CD4-positive, alpha-beta memory T cell (primary cell): ENCODE data around the gene LTBP3. TPM values are rescaled to one million over a fixed set of nuclear protein-coding genes. Genes with fewer than 3 reads are reported as not detected.

Source experiments
- CTCF ChIA-PET: fragments of 350-600 bp; sonication (Branson Sonifier 250); formaldehyde crosslinking; loops from one replicate; lab custom pipeline; 2021; ENCODE audit warnings: inconsistent platforms; ENCODE audit not compliant: partially characterized antibody; lab: Charles Lee
- POLR2A ChIA-PET: fragments of 350-600 bp; sonication (Branson Sonifier 250); formaldehyde crosslinking; loops from one replicate; lab custom pipeline; 2021; ENCODE audit not compliant: partially characterized antibody; lab: Charles Lee
- DNase-seq, 5 donors: peaks; one replicate each; pipeline versions ENCODE4 v3.0.0 to v3.0.0-alpha.2; 2020 to 2022; ENCODE audit warnings: mixed read lengths in 1 of 5
- H3K27ac ChIP-seq: one replicate; pipeline ENCODE4 v1.7.0; 2013; ENCODE audit warnings: low read depth, low read length
- H3K27me3 ChIP-seq: 2 replicates; pipeline ENCODE4 v1.7.0; 2013; ENCODE audit warnings: mild to moderate bottlenecking, low read length, moderate library complexity; ENCODE audit not compliant: insufficient read depth
- H3K36me3 ChIP-seq: 2 replicates; pipeline ENCODE4 v1.7.0; 2013; ENCODE audit warnings: mild to moderate bottlenecking, low read length, moderate library complexity; ENCODE audit not compliant: insufficient read depth
- H3K4me1 ChIP-seq: 2 replicates; pipeline ENCODE4 v1.7.0; 2013; ENCODE audit warnings: mild to moderate bottlenecking, low read length, moderate library complexity; ENCODE audit not compliant: insufficient read depth
- H3K4me3 ChIP-seq, 2 donors: one replicate each; pipeline ENCODE4 v1.7.0; 2013; ENCODE audit warnings: low read length in 2 of 2, mild to moderate bottlenecking in 1 of 2
- H3K9me3 ChIP-seq, 2 donors: one replicate each; pipeline ENCODE4 v1.7.0; 2013; ENCODE audit warnings: low read length in 2 of 2, control low read depth in 1 of 2; ENCODE audit not compliant: control insufficient read depth in 1 of 2
- H3K27ac Mint-ChIP-seq, 7 donors: one replicate each; pipeline ENCODE4 v1.8.0; 2020 to 2021; ENCODE audit warnings: mixed read lengths in 7 of 7, mild to moderate bottlenecking in 6 of 7, inconsistent platforms in 3 of 7, moderate library complexity in 3 of 7
- H3K27me3 Mint-ChIP-seq, 2 donors: one replicate each; pipeline ENCODE4 v1.8.0; 2020 to 2021; ENCODE audit warnings: mixed read lengths in 2 of 2
- H3K36me3 Mint-ChIP-seq, 2 donors: one replicate each; pipeline ENCODE4 v1.8.0; 2020 to 2021; ENCODE audit warnings: mixed read lengths in 2 of 2, inconsistent platforms in 1 of 2, mild to moderate bottlenecking in 1 of 2
- H3K4me1 Mint-ChIP-seq, 4 donors: one replicate each; pipeline ENCODE4 v1.8.0; 2020 to 2021; ENCODE audit warnings: mixed read lengths in 4 of 4, mild to moderate bottlenecking in 1 of 4
- H3K4me3 Mint-ChIP-seq, 8 donors: one replicate each; pipeline ENCODE4 v1.8.0; 2020 to 2021; ENCODE audit warnings: mixed read lengths in 8 of 8, mild to moderate bottlenecking in 7 of 8, moderate library complexity in 6 of 8, inconsistent platforms in 3 of 8
- H3K9me3 Mint-ChIP-seq, 8 donors: one replicate each; pipeline ENCODE4 v1.8.0; 2020 to 2021; ENCODE audit warnings: mixed read lengths in 8 of 8, mild to moderate bottlenecking in 5 of 8, inconsistent platforms in 3 of 8, moderate library complexity in 1 of 8
- intact Hi-C: fragments of 100-400 bp; cut with micrococcal nuclease; formaldehyde crosslinking; loops from one replicate; pipeline ENCODE4 v1.15.1; 2023
- polyA plus RNA-seq, 2 donors: library from polyadenylated mRNA; unstranded; fragments of 300-500 nt; fragmentation: Illumina TruSeq; gene quantifications; one replicate each; pipeline ENCODE4 v1.2.3, GENCODE V29; 2021
- total RNA-seq, 2 experiments: library from RNA; stranded (reverse); gene quantifications; one replicate each; pipeline ENCODE4 v1.2.3, GENCODE V29; 2021

The LTBP3 gene
- total and polyA plus RNA-seq, 4 experiments from 2014 or later, result 9.0 to 211 (median 112) TPM

GRCh38 chr11:65500387-65501185 lies 57.6 kb downstream of the LTBP3 start:
- Mint-ChIP-seq H3K9me3 (peaks cover 0 to 5% (median 0%) of the 10 kb centered on the region in 8 donors), H3K27me3 (peaks cover 0 to 3% of the 10 kb centered on the region in 2 donors), H3K4me3 (no peak overlapping the region), H3K4me1 (peaks cover 19 to 56% (median 33%) of the 10 kb centered on the region in 4 donors), H3K36me3 (peaks cover 21 to 27% of the 10 kb centered on the region in 2 donors), H3K27ac (no peak overlapping the region)
- ChIA-PET POLR2A (interaction anchor here (0.8 to 27.2 kb wide), 32 partner anchors 8 to 390 kb away, joined by 3 to 3839 read pairs (median 22); partner anchors contain the start of genes CCDC85B, CDC42EP2, CFL1 and DPF2), CTCF (interaction anchor here (0.8 to 8.5 kb wide), 13 partner anchors 7 to 171 kb away, joined by 3 to 192 read pairs (median 5); partner anchors contain the start of gene NEAT1)
- DNase-seq, result peak; percentile 42 to 57 (median 49)
- H3K4me3 ChIP-seq, result peak overlapping the region; percentile 96 to 99
- H3K9me3 ChIP-seq, result no peaks in the 10 kb centered on the region
- peaks cover 35% of the 10 kb centered on the region for H3K4me1 ChIP-seq
- intact Hi-C loops, result no loop called here
- H3K27ac ChIP-seq, result peak overlapping the region; percentile 97
- no peaks in the 10 kb centered on the region for H3K27me3 ChIP-seq
- H3K36me3 ChIP-seq, result peaks cover 53% of the 10 kb centered on the region

GRCh38 chr11:65499713-65500386 lies 58.3 kb downstream of the LTBP3 start:
- peak in 3 of 5 donors; percentile 22 to 43 (median 32) for DNase-seq
- Histone ChIP-seq H3K9me3 (no peaks in the 10 kb centered on the region), H3K36me3 (peaks cover 46% of the 10 kb centered on the region), H3K4me1 (peaks cover 28% of the 10 kb centered on the region), H3K27ac (peak overlapping the region; percentile 97), H3K27me3 (no peaks in the 10 kb centered on the region), H3K4me3 (peak overlapping the region; percentile 96 to 99)
- ChIA-PET CTCF (interaction anchor here (0.8 to 8.5 kb wide), 15 partner anchors 8 to 170 kb away, joined by 3 to 192 read pairs (median 4); partner anchors contain the start of gene NEAT1), POLR2A (interaction anchor here (0.8 to 27.2 kb wide), 44 partner anchors 9 to 736 kb away, joined by 3 to 3839 read pairs (median 16); partner anchors contain the start of genes CCDC85B, CDC42BPG, CDC42EP2 and CFL1)
- H3K27ac Mint-ChIP-seq, result no peak overlapping the region
- H3K9me3 Mint-ChIP-seq, result peaks cover 0 to 5% (median 0%) of the 10 kb centered on the region in 8 donors
- intact Hi-C loops, result loop anchor here (1.0 kb wide), 1 partner anchor 7 kb away; no protein-coding TSS in a partner anchor
- H3K4me3 Mint-ChIP-seq, result no peak overlapping the region
- peaks cover 15 to 49% (median 27%) of the 10 kb centered on the region in 4 donors for H3K4me1 Mint-ChIP-seq
- peaks cover 0 to 3% of the 10 kb centered on the region in 2 donors for H3K27me3 Mint-ChIP-seq
- H3K36me3 Mint-ChIP-seq, result peaks cover 15 to 21% of the 10 kb centered on the region in 2 donors

GRCh38 chr11:65498977-65499712 lies 59.0 kb downstream of the LTBP3 start, which contains the start of gene MALAT1:
Gene MALAT1, plus strand, starts transcription at chr11:65499045.
- peak within 1 kb of the TSS; percentile 97 for H3K27ac ChIP-seq
- intact Hi-C loops, result loop anchor here (1.0 kb wide), 1 partner anchor 8 kb away; no protein-coding TSS in a partner anchor
- H3K4me3 Mint-ChIP-seq, result no peak within 1 kb of the TSS
- H3K4me3 ChIP-seq, result peak within 1 kb of the TSS; percentile 96 to 99
- peaks cover 0 to 3% of the 10 kb centered on the region in 2 donors for H3K27me3 Mint-ChIP-seq
- CTCF ChIA-PET, result interaction anchor here (1.0 to 8.5 kb wide), 11 partner anchors 9 to 169 kb away, joined by 3 to 192 read pairs (median 6); partner anchors contain the start of genes NEAT1 and SCYL1
- peaks cover 38% of the 10 kb centered on the region for H3K36me3 ChIP-seq
- peaks cover 8 to 14% of the 10 kb centered on the region in 2 donors for H3K36me3 Mint-ChIP-seq
- DNase-seq, result peak; percentile 94 to 95 (median 94)
- H3K27ac Mint-ChIP-seq, result no peak within 1 kb of the TSS
- peaks cover 0 to 5% (median 0%) of the 10 kb centered on the region in 8 donors for H3K9me3 Mint-ChIP-seq
- H3K9me3 ChIP-seq, result no peaks in the 10 kb centered on the region
- H3K4me1 Mint-ChIP-seq, result peaks cover 8 to 48% (median 22%) of the 10 kb centered on the region in 4 donors
- H3K27me3 ChIP-seq, result no peaks in the 10 kb centered on the region
- POLR2A ChIA-PET, result interaction anchor here (0.5 to 27.2 kb wide), 60 partner anchors 9 to 790 kb away, joined by 3 to 3839 read pairs (median 9); partner anchors contain the start of genes CCDC85B, CDC42BPG, CDC42EP2 and CFL1
- peaks cover 21% of the 10 kb centered on the region for H3K4me1 ChIP-seq

GRCh38 chr11:65498727-65498976 lies 59.5 kb downstream of the LTBP3 start:
- Histone ChIP-seq H3K27ac (peak overlapping the region; percentile 97), H3K4me3 (peak overlapping the region; percentile 96 to 99), H3K27me3 (no peaks in the 10 kb centered on the region), H3K9me3 (no peaks in the 10 kb centered on the region), H3K36me3 (peaks cover 34% of the 10 kb centered on the region), H3K4me1 (peaks cover 16% of the 10 kb centered on the region)
- ChIA-PET CTCF (interaction anchor here (1.2 to 8.5 kb wide), 7 partner anchors 9 to 131 kb away, joined by 3 to 192 read pairs (median 17); partner anchors contain the start of genes NEAT1 and SCYL1), POLR2A (interaction anchor here (0.8 to 27.2 kb wide), 52 partner anchors 10 to 791 kb away, joined by 3 to 3839 read pairs (median 10); partner anchors contain the start of genes CCDC85B, CDC42BPG, CDC42EP2 and CFL1)
- peaks cover 8 to 43% (median 19%) of the 10 kb centered on the region in 4 donors for H3K4me1 Mint-ChIP-seq
- peaks cover 3 to 9% of the 10 kb centered on the region in 2 donors for H3K36me3 Mint-ChIP-seq
- H3K27ac Mint-ChIP-seq, result no peak overlapping the region
- no peak overlapping the region for H3K4me3 Mint-ChIP-seq
- DNase-seq, result no peak
- peaks cover 0 to 5% (median 0%) of the 10 kb centered on the region in 8 donors for H3K9me3 Mint-ChIP-seq
- peaks cover 0 to 3% of the 10 kb centered on the region in 2 donors for H3K27me3 Mint-ChIP-seq
- intact Hi-C loops, result no loop called here

- no peak overlapping the region for H3K4me3 Mint-ChIP-seq
- H3K27ac Mint-ChIP-seq, result no peak overlapping the region
- Histone ChIP-seq H3K27ac (peak overlapping the region; percentile 97), H3K9me3 (no peaks in the 10 kb centered on the region), H3K27me3 (no peaks in the 10 kb centered on the region), H3K4me3 (peak overlapping the region; percentile 96 to 99), H3K4me1 (peaks cover 16% of the 10 kb centered on the region), H3K36me3 (peaks cover 29% of the 10 kb centered on the region)
- peaks cover 0 to 3% of the 10 kb centered on the region in 2 donors for H3K27me3 Mint-ChIP-seq
- H3K36me3 Mint-ChIP-seq, result peaks cover 0 to 7% of the 10 kb centered on the region in 2 donors
- CTCF ChIA-PET, result interaction anchor here (0.9 to 8.5 kb wide), 11 partner anchors 10 to 131 kb away, joined by 3 to 192 read pairs (median 6); partner anchors contain the start of genes NEAT1 and SCYL1
- intact Hi-C loops, result no loop called here
- POLR2A ChIA-PET, result interaction anchor here (0.6 to 27.2 kb wide), 71 partner anchors 10 to 1168 kb away, joined by 3 to 3839 read pairs (median 7); partner anchors contain the start of genes CCDC85B, CDC42BPG, CDC42EP2 and CFL1
- peaks cover 0 to 4% (median 0%) of the 10 kb centered on the region in 8 donors for H3K9me3 Mint-ChIP-seq
- DNase-seq, result peak; percentile 72 to 82 (median 76)
- H3K4me1 Mint-ChIP-seq, result peaks cover 7 to 42% (median 17%) of the 10 kb centered on the region in 4 donors
Measured at GRCh38 chr11:65498042-65498726, 60.0 kb downstream of the LTBP3 start.
